HAP-1 (cell line): ENCODE measurements around the gene TTC39C.

Source experiments
- DNase-seq, 2 experiments: peaks; one replicate each; pipeline ENCODE4 v3.0.0-alpha.2; 2016 to 2020; ENCODE audit warnings: low spot score in 2 of 2
- H3K27me3 ChIP-seq: fragments of 250-450 bp; sonication (Bioruptor Pico); 2 replicates; pipeline ENCODE4 v1.5.1; 2020; ENCODE audit warnings: low read depth, mild to moderate bottlenecking, moderate library complexity
- H3K36me3 ChIP-seq: fragments of 250-450 bp; sonication (Bioruptor Pico); replicated peaks from 2 replicates; pipeline ENCODE4 v1.5.1; 2020; ENCODE audit warnings: mild to moderate bottlenecking
- H3K4me1 ChIP-seq: fragments of 250-450 bp; sonication (Bioruptor Pico); 2 replicates; pipeline ENCODE4 v1.5.1; 2020; ENCODE audit warnings: mild to moderate bottlenecking
- H3K4me3 ChIP-seq: fragments of 250-450 bp; sonication (Bioruptor Pico); 2 replicates; pipeline ENCODE4 v1.5.1; 2020; ENCODE audit warnings: mild to moderate bottlenecking, moderate library complexity
- H3K9me3 ChIP-seq: fragments of 250-450 bp; sonication (Bioruptor Pico); 2 replicates; pipeline ENCODE4 v1.5.1; 2020; ENCODE audit warnings: mild to moderate bottlenecking, moderate library complexity
- in situ Hi-C: fragments of 300-500 bp; cut with MboI; formaldehyde crosslinking; loops from 3 replicates; pipeline ENCODE4 v1.14.3; 2020; ENCODE audit warnings: low sequenced_read_pairs, inconsistent platforms, mixed read lengths

TTC39C gene

GRCh38 chr18:24033641-24034412, 19.3 kb downstream of the TTC39C start:
- H3K4me3 ChIP-seq, result no peak overlapping the region
- H3K9me3 ChIP-seq, result no peaks in the 10 kb centered on the region
- in situ Hi-C loops, result no loop called here
- DNase-seq, result no peak
- no peaks in the 10 kb centered on the region for H3K27me3 ChIP-seq
- H3K4me1 ChIP-seq, result peaks cover 9% of the 10 kb centered on the region
- H3K36me3 ChIP-seq, result no peaks in the 10 kb centered on the region

- no peaks in the 10 kb centered on the region for H3K4me1 ChIP-seq
- in situ Hi-C loops, result no loop called here
- no peaks in the 10 kb centered on the region for H3K36me3 ChIP-seq
- H3K9me3 ChIP-seq, result no peaks in the 10 kb centered on the region
- H3K27me3 ChIP-seq, result no peaks in the 10 kb centered on the region
- no peak overlapping the region for H3K4me3 ChIP-seq
- no peak for DNase-seq
Measured at GRCh38 chr18:24035316-24035715, 20.8 kb downstream of the TTC39C start.

DNA sequence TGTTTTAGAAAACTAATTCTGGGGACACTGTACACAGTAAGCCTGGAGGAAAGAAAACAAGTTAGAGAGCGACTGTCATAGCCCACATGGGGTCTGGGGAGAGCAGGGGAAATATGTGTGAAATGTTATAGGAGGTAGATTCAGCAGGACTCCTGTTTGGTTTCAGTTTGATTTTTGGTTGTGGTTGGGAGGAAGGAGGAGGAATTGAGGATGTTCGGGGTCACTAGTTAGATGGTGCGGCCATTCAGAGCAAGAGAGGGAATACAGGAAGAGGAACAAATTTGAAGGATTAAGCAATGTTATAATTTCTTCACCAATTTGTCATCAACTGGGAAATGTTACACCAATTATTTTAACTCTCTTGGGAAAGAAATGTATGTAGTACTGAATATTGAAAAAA, 25.1 kb downstream of the TTC39C start:
- DNase-seq, result no peak
- no peaks in the 10 kb centered on the region for H3K27me3 ChIP-seq
- in situ Hi-C loops, result no loop called here
- H3K36me3 ChIP-seq, result no peaks in the 10 kb centered on the region
- H3K9me3 ChIP-seq, result no peaks in the 10 kb centered on the region
- no peaks in the 10 kb centered on the region for H3K4me1 ChIP-seq
- H3K4me3 ChIP-seq, result no peak overlapping the region

DNA sequence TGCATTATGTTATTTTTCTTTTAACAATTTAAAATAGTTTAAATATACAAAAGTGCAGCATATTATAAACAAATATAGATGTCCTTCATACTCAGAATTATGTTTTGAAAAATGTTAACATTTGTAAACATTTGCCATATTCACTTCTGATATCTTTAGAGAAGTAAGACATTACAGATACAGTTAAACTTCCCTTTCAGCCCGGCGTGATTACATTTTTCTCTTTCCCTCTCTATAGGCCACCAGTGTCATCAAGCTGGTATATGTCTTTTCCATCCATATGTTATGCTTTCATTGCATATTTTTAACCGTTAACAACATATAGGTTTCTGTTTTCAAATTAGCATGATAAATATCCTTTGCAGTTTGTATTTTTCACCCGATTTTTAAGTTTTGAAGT, 27.1 kb downstream of the TTC39C start:
- no peaks in the 10 kb centered on the region for H3K36me3 ChIP-seq
- H3K9me3 ChIP-seq, result no peaks in the 10 kb centered on the region
- no peak for DNase-seq
- no peak overlapping the region for H3K4me3 ChIP-seq
- H3K27me3 ChIP-seq, result no peaks in the 10 kb centered on the region
- no peaks in the 10 kb centered on the region for H3K4me1 ChIP-seq
- in situ Hi-C loops, result no loop called here

DNA sequence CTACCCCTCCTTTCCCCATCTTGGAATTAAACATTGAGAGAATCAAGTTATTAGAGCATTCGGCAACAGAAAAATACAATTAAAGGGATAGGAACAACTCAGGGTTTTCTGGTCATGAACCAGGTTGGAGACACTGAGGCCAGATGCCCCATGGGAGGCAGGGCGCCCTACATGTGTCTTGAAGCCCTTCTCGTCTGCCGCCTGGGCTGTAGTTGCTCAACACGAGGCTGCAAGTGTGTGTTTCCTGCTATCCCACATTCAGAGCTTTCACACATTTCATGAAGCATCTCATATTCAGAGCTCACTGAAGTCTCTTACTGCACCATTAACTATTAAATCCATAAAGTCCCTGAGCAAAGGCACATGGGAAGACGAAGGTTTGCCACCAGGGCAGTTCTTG, 28.8 kb downstream of the TTC39C start:
- no peaks in the 10 kb centered on the region for H3K9me3 ChIP-seq
- no peaks in the 10 kb centered on the region for H3K36me3 ChIP-seq
- no peak overlapping the region for H3K4me3 ChIP-seq
- no peak for DNase-seq
- H3K27me3 ChIP-seq, result no peaks in the 10 kb centered on the region
- no peaks in the 10 kb centered on the region for H3K4me1 ChIP-seq
- in situ Hi-C loops, result no loop called here

- Histone ChIP-seq H3K27me3 (no peaks in the 10 kb centered on the region), H3K36me3 (no peaks in the 10 kb centered on the region), H3K9me3 (no peaks in the 10 kb centered on the region), H3K4me1 (no peaks in the 10 kb centered on the region), H3K4me3 (no peak overlapping the region)
- DNase-seq, result no peak
- in situ Hi-C loops, result no loop called here
Measured at GRCh38 chr18:24048261-24048660, 33.7 kb downstream of the TTC39C start.

GRCh38 chr18:24049142-24049541, 34.6 kb downstream of the TTC39C start:
- in situ Hi-C loops, result no loop called here
- Histone ChIP-seq H3K9me3 (no peaks in the 10 kb centered on the region), H3K4me1 (no peaks in the 10 kb centered on the region), H3K27me3 (no peaks in the 10 kb centered on the region), H3K4me3 (no peak overlapping the region), H3K36me3 (no peaks in the 10 kb centered on the region)
- DNase-seq, result no peak

- no peak overlapping the region for H3K4me3 ChIP-seq
- no peaks in the 10 kb centered on the region for H3K36me3 ChIP-seq
- in situ Hi-C loops, result no loop called here
- no peak for DNase-seq
- H3K4me1 ChIP-seq, result 0 out of 2 replicates have a peak, but pooled peaks cover 5% of the 10 kb centered on the region
- no peaks in the 10 kb centered on the region for H3K9me3 ChIP-seq
- no peaks in the 10 kb centered on the region for H3K27me3 ChIP-seq
Measured at GRCh38 chr18:24051031-24051947, 36.7 kb downstream of the TTC39C start.

GRCh38 chr18:24052053-24052452, 37.5 kb downstream of the TTC39C start:
- Histone ChIP-seq H3K4me3 (no peak overlapping the region), H3K9me3 (no peaks in the 10 kb centered on the region), H3K27me3 (no peaks in the 10 kb centered on the region), H3K36me3 (no peaks in the 10 kb centered on the region), H3K4me1 (0 out of 2 replicates have a peak, but pooled peaks cover 5% of the 10 kb centered on the region)
- in situ Hi-C loops, result no loop called here
- no peak for DNase-seq

GRCh38 chr18:24053211-24053610, 38.7 kb downstream of the TTC39C start:
- no peaks in the 10 kb centered on the region for H3K27me3 ChIP-seq
- H3K4me3 ChIP-seq, result no peak overlapping the region
- in situ Hi-C loops, result no loop called here
- no peaks in the 10 kb centered on the region for H3K9me3 ChIP-seq
- H3K4me1 ChIP-seq, result 0 out of 2 replicates have a peak, but pooled peaks cover 5% of the 10 kb centered on the region
- no peak for DNase-seq
- H3K36me3 ChIP-seq, result no peaks in the 10 kb centered on the region

GRCh38 chr18:24054130-24054529, 39.6 kb downstream of the TTC39C start:
- Histone ChIP-seq H3K27me3 (no peaks in the 10 kb centered on the region), H3K9me3 (no peaks in the 10 kb centered on the region), H3K4me1 (0 out of 2 replicates have a peak, but pooled peaks cover 5% of the 10 kb centered on the region), H3K4me3 (no peak overlapping the region), H3K36me3 (no peaks in the 10 kb centered on the region)
- in situ Hi-C loops, result no loop called here
- DNase-seq, result no peak

- no peak for DNase-seq
- no peak overlapping the region for H3K4me3 ChIP-seq
- in situ Hi-C loops, result no loop called here
- H3K36me3 ChIP-seq, result no peaks in the 10 kb centered on the region
- no peaks in the 10 kb centered on the region for H3K27me3 ChIP-seq
- no peaks in the 10 kb centered on the region for H3K9me3 ChIP-seq
- H3K4me1 ChIP-seq, result 0 out of 2 replicates have a peak, but pooled peaks cover 5% of the 10 kb centered on the region
Measured at GRCh38 chr18:24055009-24055804, 40.7 kb downstream of the TTC39C start.

- Histone ChIP-seq H3K9me3 (no peaks in the 10 kb centered on the region), H3K36me3 (no peaks in the 10 kb centered on the region), H3K4me1 (0 out of 2 replicates have a peak, but pooled peaks cover 5% of the 10 kb centered on the region), H3K27me3 (no peaks in the 10 kb centered on the region), H3K4me3 (no peak overlapping the region)
- no peak for DNase-seq
- in situ Hi-C loops, result no loop called here
Measured at GRCh38 chr18:24055878-24056277, 41.3 kb downstream of the TTC39C start.
